Fibroblast of lung (primary cell): ENCODE results near the gene UBE2G1. TPM values are rescaled to one million over a fixed set of nuclear protein-coding genes. Genes with fewer than 3 reads are reported as not detected.

ENCODE experiments used
- DNase-seq, 2 donors: peaks; one replicate each; pipeline versions ENCODE4 v3.0.0 to v3.0.0-alpha.2; 2010; ENCODE audit warnings: low read depth in 2 of 2
- H2AFZ ChIP-seq: 2 replicates; pipeline ENCODE4 v1.5.1; 2012; ENCODE audit warnings: low read length, control low read depth, inconsistent platforms
- H3K27ac ChIP-seq: 2 replicates; pipeline ENCODE4 v1.5.1; 2011; ENCODE audit warnings: low read length, control low read depth; ENCODE audit not compliant: insufficient read depth
- H3K27me3 ChIP-seq: 2 replicates; pipeline ENCODE4 v1.5.1; 2011; ENCODE audit warnings: mild to moderate bottlenecking, low read length; ENCODE audit not compliant: control insufficient read depth, insufficient read depth
- H3K36me3 ChIP-seq: 2 replicates; pipeline ENCODE4 v1.5.1; 2011; ENCODE audit warnings: low read length; ENCODE audit not compliant: control insufficient read depth, insufficient read depth
- H3K4me1 ChIP-seq: 2 replicates; pipeline ENCODE4 v1.5.1; 2011; ENCODE audit warnings: low read length; ENCODE audit not compliant: control insufficient read depth, insufficient read depth; ENCODE audit errors: extremely low read depth
- H3K4me2 ChIP-seq: 2 replicates; pipeline ENCODE4 v1.5.1; 2011; ENCODE audit warnings: low read length, control low read depth; ENCODE audit not compliant: insufficient read depth; ENCODE audit errors: extremely low read depth
- H3K4me3 ChIP-seq, 4 experiments: fragments of 200-600 bp in 1 of 4; sonication (generic) in 1 of 4; replicated peaks in 1 of 4; 2 replicates each; pipeline ENCODE4 v1.5.1; 2011 to 2016; ENCODE audit warnings: low read length in 4 of 4, low read depth in 3 of 4, mild to moderate bottlenecking in 3 of 4, control low read depth in 2 of 4, inconsistent platforms in 1 of 4, mixed read lengths in 1 of 4; ENCODE audit not compliant: insufficient read depth in 1 of 4; ENCODE audit errors: control extremely low read depth in 1 of 4
- H3K79me2 ChIP-seq: 2 replicates; pipeline ENCODE4 v1.5.1; 2012; ENCODE audit warnings: mild to moderate bottlenecking, low read length, inconsistent platforms; ENCODE audit not compliant: control insufficient read depth, insufficient read depth
- H3K9ac ChIP-seq: 2 replicates; pipeline ENCODE4 v1.5.1; 2011; ENCODE audit warnings: mild to moderate bottlenecking, low read length, control low read depth; ENCODE audit not compliant: insufficient read depth
- H3K9me3 ChIP-seq: 2 replicates; pipeline ENCODE4 v1.5.1; 2012; ENCODE audit warnings: low read depth, low read length; ENCODE audit not compliant: control insufficient read depth, insufficient read depth
- H4K20me1 ChIP-seq: 2 replicates; pipeline ENCODE4 v1.5.1; 2011; ENCODE audit warnings: low read length; ENCODE audit not compliant: control insufficient read depth, insufficient read depth; ENCODE audit errors: extremely low read depth
- CTCF ChIP-seq, 2 donors: IDR thresholded peaks in 1 of 2; conservative IDR thresholded peaks in 1 of 2; 1 replicate in 1 of 2; 2 replicates in 1 of 2; pipeline ENCODE4 v1.5.1; 2011 to 2012; ENCODE audit warnings: low read length in 2 of 2, control low read depth in 1 of 2, inconsistent platforms in 1 of 2, low read depth in 1 of 2, mild to moderate bottlenecking in 1 of 2
- EZH2 ChIP-seq: IDR thresholded peaks from 2 replicates; pipeline ENCODE4 v1.5.1; 2012; ENCODE audit warnings: low read length, control low read depth, mild to moderate bottlenecking; ENCODE audit errors: missing control alignments
- polyA plus RNA-seq, 2 donors: library from polyadenylated mRNA; depleted of rRNA in 1 of 2; stranded (reverse) in 1 of 2; unstranded in 1 of 2; fragments of >200 nt; gene quantifications; 2 replicates each; pipeline ENCODE4 v1.2.1, GENCODE V29; 2011 to 2012; ENCODE audit warnings: missing spikeins in 1 of 2
- total RNA-seq: library from RNA; depleted of rRNA; stranded (reverse); fragments of >200 nt; gene quantifications from 2 replicates; pipeline ENCODE4 v1.2.1, GENCODE V29; 2014

The UBE2G1 gene
- total and polyA plus RNA-seq, 2 donors (not counting 1 experiment from before 2014, with no cell fraction given): 30.7 to 48.4 TPM

DNA sequence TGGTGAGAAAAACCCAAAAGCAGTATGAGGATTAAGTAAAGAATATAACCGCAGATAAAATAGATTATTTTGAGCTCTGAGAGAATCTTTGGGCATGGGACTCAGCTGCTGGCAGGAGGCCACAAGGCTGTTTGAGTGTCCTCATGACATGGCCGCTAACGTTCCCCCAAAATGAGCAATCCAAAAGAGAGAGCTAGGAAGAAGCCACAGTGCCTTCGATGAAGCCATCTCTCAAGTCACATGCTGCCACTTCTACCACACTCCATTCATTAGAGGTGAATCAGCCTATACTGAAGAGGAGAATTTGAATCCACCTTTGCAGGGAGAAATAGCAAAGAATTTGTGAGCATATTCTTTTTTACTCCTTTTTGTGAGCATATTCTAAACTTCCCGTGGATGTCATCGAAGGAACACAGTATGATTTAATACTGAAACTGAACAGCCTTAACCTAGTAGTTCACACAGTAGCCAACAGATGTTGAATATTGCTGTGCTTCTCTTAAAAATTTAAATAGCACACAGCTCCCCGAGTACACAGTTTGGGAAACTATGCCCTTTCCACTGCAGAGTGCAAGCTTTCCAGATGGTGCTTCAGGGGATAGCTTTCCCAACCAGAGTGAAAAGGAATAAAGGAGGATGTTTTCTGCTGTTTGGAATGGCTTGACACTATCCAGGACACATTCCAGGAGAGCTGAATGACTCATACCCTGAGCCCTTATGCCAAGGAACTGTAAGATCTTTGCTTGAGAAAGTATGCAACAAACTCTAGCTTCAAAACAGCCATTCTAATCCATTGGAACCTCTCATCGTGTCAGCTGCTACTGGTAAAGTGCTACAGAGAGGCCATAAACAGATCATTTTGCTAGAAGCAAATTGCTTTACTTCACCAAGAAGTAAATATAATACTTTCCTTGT is 136.6 kb downstream of the UBE2G1 start:
- Histone ChIP-seq H3K36me3 (peaks cover 2% of the 10 kb centered on the region), H4K20me1 (no peaks in the 10 kb centered on the region), H3K4me3 (peak overlapping the region; percentile 21 to 38 (median 22)), H3K27me3 (no peaks in the 10 kb centered on the region), H3K27ac (peak overlapping the region; percentile 78), H3K4me2 (peak overlapping the region; percentile 84), H2AFZ (no peak overlapping the region), H3K79me2 (peaks cover 6% of the 10 kb centered on the region), H3K4me1 (peaks cover 19% of the 10 kb centered on the region), H3K9ac (no peak overlapping the region), H3K9me3 (no peaks in the 10 kb centered on the region)
- TF ChIP-seq EZH2: no peak
- peak; percentile 97 to 99 for DNase-seq

- Histone ChIP-seq H3K27ac (no peak overlapping the region), H3K79me2 (no peaks in the 10 kb centered on the region), H3K9me3 (no peaks in the 10 kb centered on the region), H3K4me2 (no peak overlapping the region), H3K4me1 (peaks cover 2% of the 10 kb centered on the region), H3K27me3 (no peaks in the 10 kb centered on the region), H2AFZ (no peak overlapping the region), H4K20me1 (no peaks in the 10 kb centered on the region), H3K9ac (no peak overlapping the region), H3K36me3 (peaks cover 3% of the 10 kb centered on the region), H3K4me3 (no peak overlapping the region)
- DNase-seq: no peak
- TF ChIP-seq CTCF (conservative IDR thresholded peaks at IDR 0.05 in 1 of 2, IDR thresholded peaks at IDR 0.05 in 1 of 2; ENCODE audit: low read depth in 1 of 2, low read length in 2 of 2): no peak
- TF ChIP-seq EZH2: no peak
Observed at GRCh38 chr17:4221899-4222659, 144.4 kb downstream of the UBE2G1 start.

DNA sequence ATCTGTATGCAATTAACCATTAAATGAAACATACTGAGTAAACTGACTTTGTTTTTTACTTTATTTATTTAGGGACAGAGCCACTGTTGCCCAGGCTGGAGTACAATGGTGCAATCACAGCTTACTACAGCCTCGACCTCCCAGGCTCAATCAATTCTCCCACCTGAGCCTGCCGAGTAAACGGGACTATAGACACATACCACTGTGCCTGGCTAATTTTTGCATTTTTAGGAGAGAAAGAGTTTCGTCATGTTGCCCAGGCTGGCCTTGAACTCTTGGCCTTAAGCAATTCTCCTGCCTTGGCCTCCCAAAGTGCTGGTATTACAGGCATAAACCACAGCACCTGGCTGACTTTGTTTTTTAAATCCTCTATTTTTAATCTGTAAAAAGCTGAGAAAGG is 145.3 kb downstream of the UBE2G1 start:
- Histone ChIP-seq H4K20me1 (no peaks in the 10 kb centered on the region), H3K79me2 (no peaks in the 10 kb centered on the region), H3K36me3 (peaks cover 5% of the 10 kb centered on the region), H3K27ac (no peak overlapping the region), H3K9ac (no peak overlapping the region), H3K4me3 (no peak overlapping the region), H3K4me2 (no peak overlapping the region), H3K27me3 (no peaks in the 10 kb centered on the region), H3K4me1 (peaks cover 2% of the 10 kb centered on the region), H3K9me3 (no peaks in the 10 kb centered on the region), H2AFZ (no peak overlapping the region)
- no peak for TF ChIP-seq CTCF (conservative IDR thresholded peaks at IDR 0.05 in 1 of 2, IDR thresholded peaks at IDR 0.05 in 1 of 2; ENCODE audit: low read depth in 1 of 2, low read length in 2 of 2)
- no peak for TF ChIP-seq EZH2
- DNase-seq: no peak
